ENCODE results near the gene PSTPIP1. TPM values are rescaled to one million over a fixed set of nuclear protein-coding genes. Genes with fewer than 3 reads are reported as not detected.

PSTPIP1 gene
- total and polyA plus RNA-seq, 2 experiments from 2014 or later, result 0.80 TPM; not detected in 1

- TF ChIP-seq EZH2phosphoT487 (IDR thresholded peaks at IDR 0.05; ENCODE audit: insufficient read depth, low read depth), result no peak
- no peak for TF ChIP-seq EZH2 (IDR thresholded peaks at IDR 0.05; ENCODE audit: insufficient read depth, poor library complexity, severe bottlenecking)
- Histone ChIP-seq H3K4me1 (ENCODE audit: insufficient read depth) (peaks cover 10% of the 10 kb centered on the region; the same call in 1 of the 2 replicates), H3K36me3 (ENCODE audit: low read depth) (no peaks in the 10 kb centered on the region), H3K4me3 (no peak overlapping the region), H3K4me2 (ENCODE audit: unreplicated experiment) (no peak overlapping the region), H4K20me1 (ENCODE audit: insufficient read depth) (no peaks in the 10 kb centered on the region), H3F3A (ENCODE audit: insufficient read depth) (no peaks in the 10 kb centered on the region), H2AFZ (no peak overlapping the region), H3K27me3 (replicated peaks; ENCODE audit: insufficient read depth) (0 out of 2 replicates have a peak, but pooled peaks cover 3% of the 10 kb centered on the region), H3K9me3 (ENCODE audit: low read depth) (no peaks in the 10 kb centered on the region), H3K9ac (no peak overlapping the region), H3K27ac (no peak overlapping the region), H3K9me2 (ENCODE audit: insufficient read depth) (no peaks in the 10 kb centered on the region), H3K79me2 (ENCODE audit: insufficient read depth) (no peaks in the 10 kb centered on the region)
- no peak for DNase-seq
- in situ Hi-C loops (cut with MboI), result no loop called here
- whole genome bisulfite sequencing, 2 experiments (ENCODE audit: low coverage in 1 of 2, low lambda C conversion rate in 2 of 2, missing lambda C conversion rate in 2 of 2), result 82 to 100% methylated on average over 1 of the region's 1 CpG
Measured at GRCh38 chr15:76976141-76976540, 18.8 kb upstream of the PSTPIP1 start.

GRCh38 chr15:76976572-76977270, 18.2 kb upstream of the PSTPIP1 start:
- DNase-seq, result no peak
- no peaks in the 10 kb centered on the region for H3K79me2 ChIP-seq (ENCODE audit: insufficient read depth)

GRCh38 chr15:76978522-76979330, 16.2 kb upstream of the PSTPIP1 start:
- Histone ChIP-seq H3K79me2 (ENCODE audit: insufficient read depth) (no peaks in the 10 kb centered on the region), H3K4me1 (ENCODE audit: insufficient read depth) (no peaks in the 10 kb centered on the region), H3K9me2 (ENCODE audit: insufficient read depth) (no peaks in the 10 kb centered on the region), H3K27me3 (replicated peaks; ENCODE audit: insufficient read depth) (no peaks in the 10 kb centered on the region), H3K4me2 (ENCODE audit: unreplicated experiment) (no peak overlapping the region), H3K4me3 (no peak overlapping the region), H3K36me3 (ENCODE audit: low read depth) (no peaks in the 10 kb centered on the region), H2AFZ (no peak overlapping the region), H3K9ac (no peak overlapping the region), H3K27ac (no peak overlapping the region), H4K20me1 (ENCODE audit: insufficient read depth) (no peaks in the 10 kb centered on the region), H3K9me3 (ENCODE audit: low read depth) (no peaks in the 10 kb centered on the region), H3F3A (ENCODE audit: insufficient read depth) (no peaks in the 10 kb centered on the region)
- 75 to 76% methylated on average over 18 of the region's 18 CpGs for WGBS, 2 experiments (ENCODE audit: low coverage in 1 of 2, low lambda C conversion rate in 2 of 2, missing lambda C conversion rate in 2 of 2)
- no peak for DNase-seq
- in situ Hi-C loops (cut with MboI), result no loop called here
- TF ChIP-seq EZH2phosphoT487 (IDR thresholded peaks at IDR 0.05; ENCODE audit: insufficient read depth, low read depth), result no peak
- TF ChIP-seq EZH2 (IDR thresholded peaks at IDR 0.05; ENCODE audit: insufficient read depth, poor library complexity, severe bottlenecking), result no peak

More at GRCh38 chr15:76976572-76977270, 18.2 kb upstream of the PSTPIP1 start:
- TF ChIP-seq EZH2 (IDR thresholded peaks at IDR 0.05; ENCODE audit: insufficient read depth, poor library complexity, severe bottlenecking) (no peak), EZH2phosphoT487 (IDR thresholded peaks at IDR 0.05; ENCODE audit: insufficient read depth, low read depth) (no peak)
- H3K27ac ChIP-seq, result no peak overlapping the region
- peaks cover 10% of the 10 kb centered on the region; the same call in 1 of the 2 replicates for H3K4me1 ChIP-seq (ENCODE audit: insufficient read depth)
- no peak overlapping the region for H3K4me2 ChIP-seq (ENCODE audit: unreplicated experiment)
- H3K9ac ChIP-seq, result no peak overlapping the region
- H3F3A ChIP-seq (ENCODE audit: insufficient read depth), result no peaks in the 10 kb centered on the region
- in situ Hi-C loops (cut with MboI), result no loop called here
- H3K36me3 ChIP-seq (ENCODE audit: low read depth), result no peaks in the 10 kb centered on the region
- 0 out of 2 replicates have a peak, but pooled peaks cover 3% of the 10 kb centered on the region for H3K27me3 ChIP-seq (replicated peaks; ENCODE audit: insufficient read depth)
- no peaks in the 10 kb centered on the region for H4K20me1 ChIP-seq (ENCODE audit: insufficient read depth)
- 77 to 80% methylated on average over 5 of the region's 5 CpGs for WGBS, 2 experiments (ENCODE audit: low coverage in 1 of 2, low lambda C conversion rate in 2 of 2, missing lambda C conversion rate in 2 of 2)
- H3K4me3 ChIP-seq, result no peak overlapping the region
- H3K9me3 ChIP-seq (ENCODE audit: low read depth), result no peaks in the 10 kb centered on the region
- H2AFZ ChIP-seq, result no peak overlapping the region
- H3K9me2 ChIP-seq (ENCODE audit: insufficient read depth), result no peaks in the 10 kb centered on the region

- Histone ChIP-seq H3K4me2 (ENCODE audit: unreplicated experiment) (no peak overlapping the region), H3K9ac (no peak overlapping the region), H3K36me3 (ENCODE audit: low read depth) (no peaks in the 10 kb centered on the region), H3K27ac (no peak overlapping the region), H3F3A (ENCODE audit: insufficient read depth) (no peaks in the 10 kb centered on the region), H2AFZ (no peak overlapping the region), H3K79me2 (ENCODE audit: insufficient read depth) (no peaks in the 10 kb centered on the region), H3K9me3 (ENCODE audit: low read depth) (no peaks in the 10 kb centered on the region), H4K20me1 (ENCODE audit: insufficient read depth) (no peaks in the 10 kb centered on the region), H3K4me1 (ENCODE audit: insufficient read depth) (no peaks in the 10 kb centered on the region), H3K4me3 (no peak overlapping the region), H3K9me2 (ENCODE audit: insufficient read depth) (no peaks in the 10 kb centered on the region), H3K27me3 (replicated peaks; ENCODE audit: insufficient read depth) (no peaks in the 10 kb centered on the region)
- 81 to 83% methylated on average over 23 of the region's 23 CpGs for WGBS, 2 experiments (ENCODE audit: low coverage in 1 of 2, low lambda C conversion rate in 2 of 2, missing lambda C conversion rate in 2 of 2)
- in situ Hi-C loops (cut with MboI), result no loop called here
- no peak for TF ChIP-seq EZH2 (IDR thresholded peaks at IDR 0.05; ENCODE audit: insufficient read depth, poor library complexity, severe bottlenecking)
- TF ChIP-seq EZH2phosphoT487 (IDR thresholded peaks at IDR 0.05; ENCODE audit: insufficient read depth, low read depth), result no peak
- no peak for DNase-seq
Measured at GRCh38 chr15:76979331-76979925, 15.5 kb upstream of the PSTPIP1 start.

Data from GM23248 (cell line).